K562 (cell line): Measurements from ENCODE around the gene PIGQ. TPM values are rescaled to one million over a fixed set of nuclear protein-coding genes. Genes with fewer than 3 reads are reported as not detected.

Experiments
- GATAD2B ChIP-seq: fragments of 450-650 bp; IDR thresholded peaks from 2 replicates; pipeline ENCODE4 v1.6.1; 2017; ENCODE audit warnings: mild to moderate bottlenecking, borderline replicate concordance
- KAT8 ChIP-seq: fragments of 450-650 bp; IDR thresholded peaks from 2 replicates; pipeline ENCODE4 v1.6.1; 2016; ENCODE audit warnings: low read depth, mild to moderate bottlenecking
- MTF1 ChIP-seq: fragments of 250-450 bp; sonication (Bioruptor Pico); IDR thresholded peaks from 2 replicates; pipeline ENCODE4 v1.9.0; 2021; ENCODE audit warnings: moderate library complexity, mild to moderate bottlenecking, inconsistent platforms, borderline replicate concordance
- OTX1 ChIP-seq: fragments of 450-650 bp; formaldehyde crosslinking; IDR thresholded peaks from 2 replicates; pipeline ENCODE4 v1.4.0; 2022; ENCODE audit warnings: mild to moderate bottlenecking
- SP1 ChIP-seq: sonication (generic); formaldehyde crosslinking; IDR thresholded peaks from 2 replicates; pipeline ENCODE4 v1.8.1; 2022; ENCODE audit warnings: mild to moderate bottlenecking, missing genetic modification reagents
- ZBED1 ChIP-seq: IDR thresholded peaks from 2 replicates; pipeline ENCODE4 v1.6.1; 2014
- ZBTB40 ChIP-seq, 2 experiments: fragments of 450-650 bp in 1 of 2; sonication (generic) in 1 of 2; formaldehyde crosslinking in 1 of 2; IDR thresholded peaks; 2 replicates each; pipeline versions ENCODE4 v1.7.1 to v1.9.0; 2016 to 2022; ENCODE audit warnings: inconsistent platforms in 1 of 2, mild to moderate bottlenecking in 1 of 2, missing genetic modification reagents in 1 of 2
- ZNF197 ChIP-seq: fragments of 200-800 bp; sonication (Bioruptor generic); IDR thresholded peaks from 2 replicates; pipeline ENCODE4 v1.6.1; 2016; ENCODE audit warnings: low read depth, missing genetic modification characterization, missing compliant biosample characterization
- ZNF696 ChIP-seq: fragments of 250-450 bp; sonication (Bioruptor Pico); conservative IDR thresholded peaks from 2 replicates; pipeline ENCODE4 v1.4.0; 2020; ENCODE audit warnings: mild to moderate bottlenecking, moderate library complexity
- polyA plus RNA-seq, 8 experiments: library from polyadenylated mRNA; depleted of rRNA in 4 of 8; stranded (reverse) in 5 of 8; unstranded in 3 of 8; fragments of >200 nt; fragmentation: Nextera tagmentation in 2 of 8; fragmentation: Illumina TruSeq in 1 of 8; extraction: Ambion mirVana in 2 of 8; extraction: Trizol in 1 of 8; gene quantifications; 2 replicates each; pipeline versions ENCODE4 v1.2.1 to v1.2.3, GENCODE V29; 2011 to 2014; ENCODE audit warnings: inconsistent platforms in 1 of 8, missing spikeins in 1 of 8
- total RNA-seq, 7 experiments: library from RNA; depleted of rRNA in 6 of 7; stranded (reverse); fragments of >200 nt in 6 of 7; fragmentation: Illumina TruSeq in 2 of 7; extraction: Trizol in 2 of 7; gene quantifications; 2 replicates each; pipeline versions ENCODE4 v1.2.1 to v1.2.3, GENCODE V29; 2011 to 2021; ENCODE audit warnings: low replicate concordance in 1 of 7
- TF ChIP-seq, protein P1 (sequence below): fragments of 200-400 bp; formaldehyde crosslinking; IDR thresholded peaks from 2 replicates; pipeline ENCODE4 v1.6.1; 2017; ENCODE audit warnings: mild to moderate bottlenecking, low read depth, low read length, moderate library complexity

Gene PIGQ
- total and polyA plus RNA-seq, 9 of the 15 experiments (the other 6 are each of a cell fraction or from before 2014, with no cell fraction given), result 0.20 to 49.6 (median 11.7) TPM

- TF ChIP-seq ZBTB40 (IDR thresholded peaks at IDR 0.05) (no peak), ZBTB40 (CRISPR knock-in tag; IDR thresholded peaks at IDR 0.05) (no peak), ZNF696 (CRISPR knock-in tag) (no peak), SP1 (CRISPR knock-in tag) (no peak), KAT8 (no peak), MTF1 (CRISPR knock-in tag) (no peak), ZBED1 (no peak), ZNF197 (CRISPR knock-in tag) (no peak), GATAD2B (no peak), OTX1 (no peak)
- TF ChIP-seq, protein P1, sequence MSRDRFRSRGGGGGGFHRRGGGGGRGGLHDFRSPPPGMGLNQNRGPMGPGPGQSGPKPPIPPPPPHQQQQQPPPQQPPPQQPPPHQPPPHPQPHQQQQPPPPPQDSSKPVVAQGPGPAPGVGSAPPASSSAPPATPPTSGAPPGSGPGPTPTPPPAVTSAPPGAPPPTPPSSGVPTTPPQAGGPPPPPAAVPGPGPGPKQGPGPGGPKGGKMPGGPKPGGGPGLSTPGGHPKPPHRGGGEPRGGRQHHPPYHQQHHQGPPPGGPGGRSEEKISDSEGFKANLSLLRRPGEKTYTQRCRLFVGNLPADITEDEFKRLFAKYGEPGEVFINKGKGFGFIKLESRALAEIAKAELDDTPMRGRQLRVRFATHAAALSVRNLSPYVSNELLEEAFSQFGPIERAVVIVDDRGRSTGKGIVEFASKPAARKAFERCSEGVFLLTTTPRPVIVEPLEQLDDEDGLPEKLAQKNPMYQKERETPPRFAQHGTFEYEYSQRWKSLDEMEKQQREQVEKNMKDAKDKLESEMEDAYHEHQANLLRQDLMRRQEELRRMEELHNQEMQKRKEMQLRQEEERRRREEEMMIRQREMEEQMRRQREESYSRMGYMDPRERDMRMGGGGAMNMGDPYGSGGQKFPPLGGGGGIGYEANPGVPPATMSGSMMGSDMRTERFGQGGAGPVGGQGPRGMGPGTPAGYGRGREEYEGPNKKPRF, result no peak
Measured at GRCh38 chr16:551210-551609, 18.6 kb upstream of the PIGQ start (continued).
